Measurements from ENCODE around the gene CXXC5.
"Not testable (repeated sequence)": the region's sequence is repeated elsewhere in the genome, so short reads cannot be mapped to it uniquely, and the experiment has no call there.

CXXC5 gene

GRCh38 chr5:139648205-139649081, at the start of gene CXXC5:
Gene CXXC5, plus strand, starts transcription at chr5:139648349. Its CDS starts 32,175 bp downstream, at chr5:139680524.
- peak; percentile 41 for DNase-seq

- DNase-seq = not testable (repeated sequence)
These were observed 49.6 kb upstream of the CXXC5 start for GRCh38 chr5:139598601-139598965.

GRCh38 chr5:139600336-139600949, 47.7 kb upstream of the CXXC5 start:
- no peak for DNase-seq

GRCh38 chr5:139601429-139601828, 46.7 kb upstream of the CXXC5 start:
- no peak for DNase-seq

GRCh38 chr5:139601948-139602347, 46.2 kb upstream of the CXXC5 start:
- DNase-seq = not testable (repeated sequence)

- no peak for DNase-seq
These were observed 42.3 kb upstream of the CXXC5 start for GRCh38 chr5:139605887-139606286.

- no peak for DNase-seq
These were observed 36.2 kb upstream of the CXXC5 start for GRCh38 chr5:139611703-139612584.

GRCh38 chr5:139619861-139620260, 28.3 kb upstream of the CXXC5 start:
- no peak for DNase-seq

- not testable (repeated sequence) for DNase-seq
These were observed 22.8 kb upstream of the CXXC5 start for GRCh38 chr5:139625398-139625797.

GRCh38 chr5:139630855-139631254, 17.3 kb upstream of the CXXC5 start:
- DNase-seq = no peak

- no peak for DNase-seq
These were observed 16.5 kb upstream of the CXXC5 start for GRCh38 chr5:139631520-139632165.

GRCh38 chr5:139633295-139634027, 14.7 kb upstream of the CXXC5 start:
- DNase-seq = peak; percentile 67

GRCh38 chr5:139634028-139634325, 14.2 kb upstream of the CXXC5 start:
- no peak for DNase-seq

GRCh38 chr5:139634541-139634940, 13.6 kb upstream of the CXXC5 start:
- DNase-seq = no peak

GRCh38 chr5:139635191-139635590, 13.0 kb upstream of the CXXC5 start:
- DNase-seq = no peak

- DNase-seq = no peak
These were observed 12.4 kb upstream of the CXXC5 start for GRCh38 chr5:139635606-139636206.

- no peak for DNase-seq
These were observed 11.8 kb upstream of the CXXC5 start for GRCh38 chr5:139636207-139636792.

- DNase-seq = no peak
These were observed 11.2 kb upstream of the CXXC5 start for GRCh38 chr5:139636975-139637408.

GRCh38 chr5:139637438-139638089, 10.6 kb upstream of the CXXC5 start:
- peak; percentile 40 for DNase-seq

GRCh38 chr5:139638090-139638735, 9.9 kb upstream of the CXXC5 start:
- DNase-seq = peak; percentile 41
